ENCODE measurements around the gene HNRNPD.
"Not testable (repeated sequence)": the region's sequence is repeated elsewhere in the genome, so short reads cannot be mapped to it uniquely, and the experiment has no call there.

Gene HNRNPD

GRCh38 chr4:82372517-82373485, 990 bp downstream of the HNRNPD start:
- peak; percentile 53 for DNase-seq

GRCh38 chr4:82371497-82371896, 2.3 kb downstream of the HNRNPD start:
- peak; percentile 23 for DNase-seq

GRCh38 chr4:82367438-82368097, 6.2 kb downstream of the HNRNPD start:
- DNase-seq = no peak

GRCh38 chr4:82366431-82366830, 7.4 kb downstream of the HNRNPD start:
- DNase-seq = not testable (repeated sequence)

GRCh38 chr4:82363896-82364487, 9.8 kb downstream of the HNRNPD start:
- no peak for DNase-seq

GRCh38 chr4:82362565-82362964, 11.2 kb downstream of the HNRNPD start:
- DNase-seq = no peak

- DNase-seq = peak; percentile 48
Observed at GRCh38 chr4:82360298-82361177, 13.3 kb downstream of the HNRNPD start.

GRCh38 chr4:82358847-82359246, 14.9 kb downstream of the HNRNPD start:
- peak; percentile 76 for DNase-seq

- DNase-seq = no peak
Observed at GRCh38 chr4:82357640-82358039, 16.2 kb downstream of the HNRNPD start.

GRCh38 chr4:82354788-82355187, 19.0 kb downstream of the HNRNPD start:
- no peak for DNase-seq

- peak; percentile 54 for DNase-seq
Observed at GRCh38 chr4:82352825-82353366, 20.9 kb downstream of the HNRNPD start.

- DNase-seq = no peak
Observed at GRCh38 chr4:82352118-82352824, 21.5 kb downstream of the HNRNPD start.

GRCh38 chr4:82346126-82346525, 27.7 kb downstream of the HNRNPD start:
- no peak for DNase-seq

GRCh38 chr4:82335043-82335442, 38.7 kb downstream of the HNRNPD start:
- no peak for DNase-seq

- not testable (repeated sequence) for DNase-seq
Observed at GRCh38 chr4:82333641-82334040, 40.1 kb downstream of the HNRNPD start.

- no peak for DNase-seq
Observed at GRCh38 chr4:82331814-82332213, 42.0 kb downstream of the HNRNPD start.

- DNase-seq = no peak
Observed at GRCh38 chr4:82320351-82320750, 53.4 kb downstream of the HNRNPD start.

- DNase-seq = not testable (repeated sequence)
Observed at GRCh38 chr4:82303063-82303462, 70.7 kb downstream of the HNRNPD start.
